HG02870 (cell line): ENCODE data around the gene PPP2R2C.

Experiments used
- ATAC-seq: cut with Tn5 transposase; IDR thresholded peaks from one replicate; pipeline ENCODE4 v1.9.1; 2021; ENCODE audit warnings: mild to moderate bottlenecking, moderate library complexity; ENCODE audit not compliant: unreplicated experiment

The PPP2R2C gene

DNA sequence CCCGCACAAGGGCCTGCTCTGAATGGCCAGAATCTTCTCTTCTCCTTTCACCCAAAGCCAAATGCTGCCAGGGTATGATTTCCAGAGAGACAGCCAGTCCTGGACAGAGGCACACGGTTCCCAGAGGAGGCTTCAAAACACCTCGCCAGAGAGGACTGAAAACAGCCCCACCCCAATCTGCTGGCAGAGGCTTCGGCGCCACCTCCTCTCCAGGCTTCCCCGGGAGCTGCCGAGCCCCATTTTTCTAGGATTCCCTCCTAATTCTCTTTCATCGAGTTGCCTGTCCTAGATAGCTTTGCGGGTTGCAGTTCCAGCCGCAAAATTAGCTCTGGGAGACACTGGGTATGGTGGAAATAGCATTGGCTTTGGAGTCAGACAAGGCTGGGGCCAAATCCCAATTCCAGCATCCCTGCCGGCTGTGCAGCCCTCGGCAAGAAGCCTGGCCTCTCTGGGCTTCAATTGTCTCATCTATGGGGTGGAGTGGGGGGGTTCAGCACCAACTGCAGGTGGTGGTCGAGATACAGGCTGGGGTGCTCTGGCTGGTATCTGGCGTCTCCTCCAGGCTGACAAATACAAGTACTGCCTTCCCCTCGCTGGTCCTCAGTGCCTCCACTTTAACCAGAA lies 22.6 kb downstream of the PPP2R2C start:
- ATAC-seq = no peak

GRCh38 chr4:6449335-6449734 lies 23.1 kb downstream of the PPP2R2C start:
- no peak for ATAC-seq

DNA sequence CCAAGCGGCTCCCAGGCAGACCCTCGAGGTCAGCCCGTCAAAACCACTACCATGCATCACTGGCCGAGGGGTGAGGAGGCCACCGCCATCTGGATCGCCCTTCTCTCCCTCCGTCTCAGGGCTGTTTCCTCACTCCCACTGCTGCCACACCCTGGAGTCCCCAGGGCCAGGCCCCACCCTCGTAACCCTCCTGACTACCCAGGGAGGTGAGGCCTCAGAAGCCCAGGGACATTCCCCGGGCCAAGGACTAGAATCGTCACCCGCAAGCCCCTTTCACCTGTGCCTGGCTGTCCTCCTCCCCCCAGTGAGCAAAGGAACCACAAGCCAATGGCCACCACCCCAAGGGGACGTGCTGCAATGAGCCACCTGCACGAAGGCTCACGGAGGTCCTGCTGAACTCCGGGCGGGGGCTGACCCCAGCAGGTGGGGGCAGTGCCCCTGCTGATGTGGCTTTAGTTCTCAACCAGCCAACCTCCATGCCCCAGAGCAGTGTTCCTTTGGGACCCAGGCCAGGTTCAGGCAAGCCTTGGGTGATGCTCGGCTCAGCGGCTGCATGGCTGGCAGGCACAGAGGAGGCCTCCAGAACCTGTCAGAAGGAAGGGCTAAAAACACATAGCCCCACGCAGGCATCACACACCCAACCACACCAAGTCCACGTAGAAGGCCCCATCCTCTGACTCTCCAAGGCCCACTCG lies 23.8 kb downstream of the PPP2R2C start:
- no peak for ATAC-seq

- no peak for ATAC-seq
Observed at GRCh38 chr4:6447672-6448171, 24.7 kb downstream of the PPP2R2C start.

- no peak for ATAC-seq
Observed at GRCh38 chr4:6446538-6447451, 25.6 kb downstream of the PPP2R2C start.

GRCh38 chr4:6446130-6446482 lies 26.3 kb downstream of the PPP2R2C start:
- ATAC-seq = no peak

DNA sequence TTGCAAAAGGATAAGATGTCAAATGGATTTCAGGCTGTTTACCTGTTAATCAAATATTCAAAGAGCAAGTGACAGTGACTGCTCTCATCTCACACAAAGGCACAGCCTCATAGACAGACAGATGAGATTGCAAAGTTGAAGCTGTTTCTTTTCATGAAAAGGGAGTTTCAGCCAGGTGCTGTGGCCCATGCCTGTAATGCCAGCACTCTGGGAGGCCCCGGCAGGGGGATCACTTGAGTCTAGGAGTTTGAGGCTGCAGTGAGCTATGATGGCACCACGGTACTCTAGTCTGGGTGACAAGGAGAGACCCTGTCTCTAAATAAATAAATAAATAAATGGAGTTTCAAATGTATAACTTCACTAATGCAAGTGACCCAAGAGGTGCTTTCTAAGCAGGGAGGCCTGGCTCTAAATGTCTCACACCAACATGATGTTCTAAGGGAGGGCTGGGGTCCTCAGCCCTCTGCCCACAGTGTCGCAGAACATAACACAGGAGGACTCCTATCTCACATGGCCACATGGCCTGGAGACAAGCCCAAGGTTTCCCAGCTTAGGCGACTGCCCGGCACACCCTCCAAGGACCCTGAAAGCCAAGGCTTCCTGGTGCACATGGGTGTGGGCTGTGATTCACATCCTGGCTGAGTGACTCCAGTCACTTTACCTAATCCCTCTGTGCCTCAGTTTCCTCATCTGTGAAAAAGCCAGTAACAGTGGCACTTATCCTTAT lies 26.8 kb downstream of the PPP2R2C start:
- no peak for ATAC-seq

DNA sequence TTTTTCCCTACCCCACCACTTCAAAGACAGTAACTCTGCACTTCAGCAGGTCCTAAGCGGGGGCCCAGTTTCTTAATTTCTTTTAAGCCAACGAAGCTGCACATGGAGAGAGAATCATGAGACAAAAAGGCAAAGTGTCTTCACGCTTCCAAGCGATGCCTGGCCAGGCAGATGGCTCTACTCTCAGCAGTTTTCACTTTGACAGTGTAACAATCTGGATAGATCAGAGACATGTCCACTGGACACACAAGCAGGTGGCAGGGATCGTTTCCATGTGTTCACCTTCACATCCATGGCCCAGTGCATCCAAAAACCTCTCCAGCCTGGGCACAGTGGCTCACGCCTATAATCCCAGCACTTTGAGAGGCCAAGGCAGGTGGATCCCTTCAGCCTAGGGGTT lies 27.8 kb downstream of the PPP2R2C start:
- no peak for ATAC-seq

DNA sequence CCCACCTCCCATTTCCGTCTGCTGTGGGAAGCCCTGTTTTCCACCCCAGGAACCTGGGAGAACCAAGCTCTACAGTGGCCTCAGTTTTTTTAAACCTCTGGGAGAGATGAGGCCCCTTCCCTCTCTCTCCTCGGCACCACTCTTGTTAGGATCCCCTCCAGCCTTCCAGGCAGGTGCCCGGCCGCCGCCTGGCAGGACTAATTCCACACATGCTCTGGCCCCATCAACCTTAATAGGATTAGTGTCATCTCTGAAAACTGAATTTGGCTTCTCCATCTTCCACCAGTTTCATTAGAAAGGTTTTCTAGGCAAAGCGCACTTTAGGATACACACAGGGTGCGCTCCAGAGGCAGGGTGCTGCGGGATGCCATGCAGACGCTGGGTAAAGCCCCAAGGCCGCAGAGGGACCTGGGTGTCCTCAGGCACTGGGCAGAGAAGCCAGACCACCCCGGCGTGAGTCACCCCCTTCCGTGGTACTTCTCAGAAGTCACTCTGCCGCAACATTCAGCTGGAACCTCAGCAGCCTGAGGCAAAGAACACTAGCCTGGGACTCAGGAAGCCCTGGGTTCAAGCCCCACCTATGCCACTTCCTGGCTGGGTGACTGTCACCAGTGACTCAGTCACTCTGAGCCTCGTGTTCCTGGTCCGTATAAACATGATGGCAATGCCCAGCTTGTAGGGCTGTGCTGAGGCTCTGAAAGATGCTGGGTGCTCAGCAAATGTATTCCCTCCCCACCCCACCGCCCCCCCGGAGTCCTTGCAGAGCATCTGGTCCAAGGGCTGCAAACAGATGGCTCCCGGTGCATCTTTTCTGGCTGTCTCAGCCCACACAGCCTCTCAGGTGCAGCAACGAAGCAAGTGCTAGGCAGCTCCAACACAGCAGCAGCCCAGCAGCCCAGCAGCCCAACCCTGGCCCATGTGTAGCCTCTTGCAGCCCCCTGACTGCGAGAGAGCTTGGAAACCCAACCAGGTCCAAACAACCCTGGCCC lies 29.1 kb downstream of the PPP2R2C start:
- no peak for ATAC-seq

DNA sequence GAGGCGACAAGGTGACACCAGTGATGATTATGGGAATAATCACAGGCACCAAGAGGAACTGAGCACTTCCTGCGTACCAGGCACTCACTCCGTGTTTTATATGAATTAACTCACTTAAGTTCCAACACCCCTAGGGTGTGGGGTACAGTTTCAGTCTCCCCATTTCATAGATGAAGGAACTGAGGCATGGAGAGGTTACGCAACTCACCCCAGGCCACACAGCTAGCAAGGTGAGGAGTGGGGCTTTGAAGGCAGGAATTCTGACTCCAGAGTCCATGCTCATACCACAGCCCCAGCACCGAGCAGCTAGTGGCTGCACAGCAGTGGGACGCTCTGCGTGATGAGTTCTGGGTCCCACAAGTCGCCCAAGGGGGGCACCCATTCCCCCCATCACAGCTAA lies 29.9 kb downstream of the PPP2R2C start:
- no peak for ATAC-seq

- no peak for ATAC-seq
Observed at GRCh38 chr4:6441758-6442157, 30.7 kb downstream of the PPP2R2C start.

DNA sequence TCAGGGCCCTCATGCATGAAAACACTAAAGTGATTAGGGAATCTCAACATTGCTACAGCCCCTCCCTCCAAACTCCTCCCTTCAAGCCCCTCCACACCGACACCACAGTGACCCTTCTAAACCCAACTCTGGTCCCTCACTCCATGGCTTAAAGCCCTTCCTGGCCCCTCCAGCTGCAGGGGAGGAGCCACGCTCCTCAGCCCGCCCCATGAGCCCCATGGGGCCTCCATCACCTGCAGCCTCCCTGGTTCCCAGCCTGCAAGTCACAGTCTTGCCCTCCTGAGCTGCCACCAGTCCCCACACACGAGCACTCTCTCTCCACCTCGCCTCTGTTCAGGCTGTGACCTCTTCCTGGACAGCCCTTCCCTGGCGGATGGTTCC lies 31.2 kb downstream of the PPP2R2C start:
- ATAC-seq = no peak

- ATAC-seq = no peak
Observed at GRCh38 chr4:6440506-6441201, 31.8 kb downstream of the PPP2R2C start.

- no peak for ATAC-seq
Observed at GRCh38 chr4:6439120-6439762, 33.2 kb downstream of the PPP2R2C start.

GRCh38 chr4:6437826-6438238 lies 34.6 kb downstream of the PPP2R2C start:
- ATAC-seq = no peak

- no peak for ATAC-seq
Observed at GRCh38 chr4:6435010-6435409, 37.4 kb downstream of the PPP2R2C start.

DNA sequence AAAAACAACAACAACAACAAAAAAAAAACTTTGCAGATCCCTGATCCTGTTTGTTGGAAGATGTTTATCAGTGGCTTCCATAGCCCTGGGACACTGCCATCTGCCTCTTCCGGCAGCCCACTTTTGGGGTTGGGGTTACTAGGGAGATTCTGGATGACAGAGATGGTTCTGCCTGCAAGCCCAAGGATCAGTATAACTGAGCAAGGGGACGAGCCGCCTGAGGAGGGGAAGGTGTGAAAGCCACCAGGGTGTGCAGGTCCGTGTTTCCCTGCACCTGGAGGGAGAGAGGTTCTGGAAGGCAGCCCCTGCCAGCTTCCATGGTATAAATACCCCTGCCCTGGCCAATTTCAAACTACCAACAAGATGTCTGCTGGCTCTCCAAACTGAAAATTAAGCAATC lies 41.5 kb downstream of the PPP2R2C start:
- no peak for ATAC-seq

DNA sequence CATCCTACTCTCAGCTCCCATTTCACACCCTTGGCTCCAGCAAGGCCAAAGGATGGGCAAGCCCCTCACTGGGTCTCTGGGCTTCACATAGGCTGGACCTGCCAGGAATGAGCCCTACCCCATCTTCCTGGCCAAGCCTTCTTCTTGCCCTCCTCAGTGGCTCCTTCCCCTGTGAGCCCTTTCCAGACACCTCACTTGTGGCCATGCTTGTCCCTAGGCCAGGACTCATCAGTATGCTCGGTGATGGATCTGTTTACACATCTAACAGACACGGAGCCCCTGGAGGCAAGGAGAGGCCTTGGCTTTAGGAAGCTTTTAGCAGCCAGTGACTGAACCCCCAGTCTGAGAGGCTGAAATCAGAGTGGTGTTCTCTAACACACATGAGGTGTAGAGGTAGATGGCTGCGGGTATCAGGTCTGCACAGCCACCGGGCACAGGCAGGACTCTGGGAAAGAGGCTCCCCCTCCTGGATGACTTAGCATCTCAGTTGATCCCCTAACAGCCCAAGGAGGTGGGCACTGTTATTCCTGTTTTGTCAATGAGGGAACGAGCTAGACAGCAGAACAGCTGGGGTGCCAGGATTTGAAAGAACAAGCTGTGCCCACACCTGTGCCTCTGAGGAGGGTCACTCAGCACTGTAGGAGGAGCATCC lies 44.8 kb downstream of the PPP2R2C start:
- no peak for ATAC-seq
